NT2/D1 (cell line): ENCODE data around the gene ROMO1.

Experiments
- SUZ12 ChIP-seq: IDR thresholded peaks from 2 replicates; pipeline ENCODE4 v1.6.1; 2011; ENCODE audit not compliant: insufficient read length, insufficient read depth; ENCODE audit errors: extremely low read depth
- YY1 ChIP-seq: IDR thresholded peaks from 2 replicates; pipeline ENCODE4 v1.6.1; 2011; ENCODE audit not compliant: insufficient read length, insufficient read depth
- ZNF274 ChIP-seq: IDR thresholded peaks from 2 replicates; pipeline ENCODE4 v1.6.1; 2011; ENCODE audit warnings: mild to moderate bottlenecking, low read depth, low read length

- no peak for TF ChIP-seq YY1
- no peak for TF ChIP-seq ZNF274
- TF ChIP-seq SUZ12 = no peak
Measured at GRCh38 chr20:35735826-35736470, 36.7 kb downstream of the ROMO1 start.
